Measurements from ENCODE around the gene HELZ2.

HELZ2 gene

GRCh38 chr20:63532449-63532971 lies 41.5 kb downstream of the HELZ2 start:
- no peak for TF ChIP-seq ZNF596 (tag by site-specific recombination; IDR thresholded peaks at IDR 0.05)
- no peak for TF ChIP-seq ZNF670 (tag by site-specific recombination; IDR thresholded peaks at IDR 0.05; ENCODE audit: low read depth)
- TF ChIP-seq ZBTB17 (tag by site-specific recombination; IDR thresholded peaks at IDR 0.05), result 0 out of 2 replicates have a peak, but pooled peaks have one; percentile 3
- 0 out of 2 replicates have a peak, but pooled peaks have one; percentile 3 for TF ChIP-seq ZBTB10 (tag by site-specific recombination; IDR thresholded peaks at IDR 0.05)
- H3K36me3 ChIP-seq (ENCODE audit: control insufficient read depth in 2 of 2, insufficient read depth in 1 of 2, low read length in 2 of 2), result no peaks in the 10 kb centered on the region
- H3K27ac ChIP-seq (ENCODE audit: extremely low read depth, low read depth, low read length), result no peak overlapping the region
- CTCF ChIA-PET, result interaction anchor here (0.7 kb wide), 1 partner anchor 588 kb away, joined by 3 read pairs; no protein-coding TSS in a partner anchor
- POLR2A ChIA-PET, result no interaction called here
- H3K9me3 ChIP-seq (ENCODE audit: control insufficient read depth, insufficient read depth, low read depth, low read length), result no peaks in the 10 kb centered on the region
- H3K4me3 ChIP-seq (ENCODE audit: low read depth, low read length), result no peak overlapping the region
- no peaks in the 10 kb centered on the region for H3K4me1 ChIP-seq (ENCODE audit: control insufficient read depth, insufficient read depth, low read length)

GRCh38 chr20:63531686-63532448 lies 42.2 kb downstream of the HELZ2 start:
- H3K4me1 ChIP-seq (ENCODE audit: control insufficient read depth, insufficient read depth, low read length), result no peaks in the 10 kb centered on the region
- H3K36me3 ChIP-seq (ENCODE audit: control insufficient read depth in 2 of 2, insufficient read depth in 1 of 2, low read length in 2 of 2), result no peaks in the 10 kb centered on the region
- POLR2A ChIA-PET, result interaction anchor here (0.7 kb wide), 1 partner anchor 126 kb away, joined by 3 read pairs; the partner anchor contains the start of gene RTEL1
- no peak overlapping the region for H3K27ac ChIP-seq (ENCODE audit: extremely low read depth, low read depth, low read length)
- CTCF ChIA-PET, result interaction anchor here (0.7 kb wide), 1 partner anchor 589 kb away, joined by 3 read pairs; no protein-coding TSS in a partner anchor
- no peaks in the 10 kb centered on the region for H3K9me3 ChIP-seq (ENCODE audit: control insufficient read depth, insufficient read depth, low read depth, low read length)
- H3K4me3 ChIP-seq (ENCODE audit: low read depth, low read length), result no peak overlapping the region
- TF ChIP-seq ZNF239 (tag by site-specific recombination; IDR thresholded peaks at IDR 0.05) (peak; percentile 82), ZNF324 (tag by site-specific recombination; IDR thresholded peaks at IDR 0.05) (no peak), EGR2 (tag by site-specific recombination; IDR thresholded peaks at IDR 0.05; ENCODE audit: low read depth) (no peak), ZNF112 (tag by site-specific recombination; IDR thresholded peaks at IDR 0.05) (no peak), YY2 (tag by site-specific recombination; IDR thresholded peaks at IDR 0.05) (no peak), TRIM28 (IDR thresholded peaks at IDR 0.05; ENCODE audit: borderline replicate concordance, low read length) (no peak), ZFP69B (tag by site-specific recombination; IDR thresholded peaks at IDR 0.05) (peak; percentile 78), ZNF266 (tag by site-specific recombination; IDR thresholded peaks at IDR 0.05; ENCODE audit: low read depth) (no peak), ZNF670 (tag by site-specific recombination; IDR thresholded peaks at IDR 0.05; ENCODE audit: low read depth) (no peak), KLF8 (tag by site-specific recombination; IDR thresholded peaks at IDR 0.05) (peak; percentile 49; the same call in 1 of the 2 replicates), ZNF600 (tag by site-specific recombination; IDR thresholded peaks at IDR 0.05) (peak; percentile 83), ZBTB48 (tag by site-specific recombination; IDR thresholded peaks at IDR 0.05) (no peak; the same call in 1 of the 2 replicates), ZNF510 (tag by site-specific recombination; IDR thresholded peaks at IDR 0.05; ENCODE audit: insufficient replicate concordance) (no peak), ZNF701 (tag by site-specific recombination; IDR thresholded peaks at IDR 0.05) (no peak)
- TF ChIP-seq, protein P1, sequence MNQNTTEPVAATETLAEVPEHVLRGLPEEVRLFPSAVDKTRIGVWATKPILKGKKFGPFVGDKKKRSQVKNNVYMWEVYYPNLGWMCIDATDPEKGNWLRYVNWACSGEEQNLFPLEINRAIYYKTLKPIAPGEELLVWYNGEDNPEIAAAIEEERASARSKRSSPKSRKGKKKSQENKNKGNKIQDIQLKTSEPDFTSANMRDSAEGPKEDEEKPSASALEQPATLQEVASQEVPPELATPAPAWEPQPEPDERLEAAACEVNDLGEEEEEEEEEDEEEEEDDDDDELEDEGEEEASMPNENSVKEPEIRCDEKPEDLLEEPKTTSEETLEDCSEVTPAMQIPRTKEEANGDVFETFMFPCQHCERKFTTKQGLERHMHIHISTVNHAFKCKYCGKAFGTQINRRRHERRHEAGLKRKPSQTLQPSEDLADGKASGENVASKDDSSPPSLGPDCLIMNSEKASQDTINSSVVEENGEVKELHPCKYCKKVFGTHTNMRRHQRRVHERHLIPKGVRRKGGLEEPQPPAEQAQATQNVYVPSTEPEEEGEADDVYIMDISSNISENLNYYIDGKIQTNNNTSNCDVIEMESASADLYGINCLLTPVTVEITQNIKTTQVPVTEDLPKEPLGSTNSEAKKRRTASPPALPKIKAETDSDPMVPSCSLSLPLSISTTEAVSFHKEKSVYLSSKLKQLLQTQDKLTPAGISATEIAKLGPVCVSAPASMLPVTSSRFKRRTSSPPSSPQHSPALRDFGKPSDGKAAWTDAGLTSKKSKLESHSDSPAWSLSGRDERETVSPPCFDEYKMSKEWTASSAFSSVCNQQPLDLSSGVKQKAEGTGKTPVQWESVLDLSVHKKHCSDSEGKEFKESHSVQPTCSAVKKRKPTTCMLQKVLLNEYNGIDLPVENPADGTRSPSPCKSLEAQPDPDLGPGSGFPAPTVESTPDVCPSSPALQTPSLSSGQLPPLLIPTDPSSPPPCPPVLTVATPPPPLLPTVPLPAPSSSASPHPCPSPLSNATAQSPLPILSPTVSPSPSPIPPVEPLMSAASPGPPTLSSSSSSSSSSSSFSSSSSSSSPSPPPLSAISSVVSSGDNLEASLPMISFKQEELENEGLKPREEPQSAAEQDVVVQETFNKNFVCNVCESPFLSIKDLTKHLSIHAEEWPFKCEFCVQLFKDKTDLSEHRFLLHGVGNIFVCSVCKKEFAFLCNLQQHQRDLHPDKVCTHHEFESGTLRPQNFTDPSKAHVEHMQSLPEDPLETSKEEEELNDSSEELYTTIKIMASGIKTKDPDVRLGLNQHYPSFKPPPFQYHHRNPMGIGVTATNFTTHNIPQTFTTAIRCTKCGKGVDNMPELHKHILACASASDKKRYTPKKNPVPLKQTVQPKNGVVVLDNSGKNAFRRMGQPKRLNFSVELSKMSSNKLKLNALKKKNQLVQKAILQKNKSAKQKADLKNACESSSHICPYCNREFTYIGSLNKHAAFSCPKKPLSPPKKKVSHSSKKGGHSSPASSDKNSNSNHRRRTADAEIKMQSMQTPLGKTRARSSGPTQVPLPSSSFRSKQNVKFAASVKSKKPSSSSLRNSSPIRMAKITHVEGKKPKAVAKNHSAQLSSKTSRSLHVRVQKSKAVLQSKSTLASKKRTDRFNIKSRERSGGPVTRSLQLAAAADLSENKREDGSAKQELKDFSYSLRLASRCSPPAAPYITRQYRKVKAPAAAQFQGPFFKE (tag by site-specific recombination; IDR thresholded peaks at IDR 0.05; ENCODE audit: borderline replicate concordance), result no peak
- TF ChIP-seq, protein P2, sequence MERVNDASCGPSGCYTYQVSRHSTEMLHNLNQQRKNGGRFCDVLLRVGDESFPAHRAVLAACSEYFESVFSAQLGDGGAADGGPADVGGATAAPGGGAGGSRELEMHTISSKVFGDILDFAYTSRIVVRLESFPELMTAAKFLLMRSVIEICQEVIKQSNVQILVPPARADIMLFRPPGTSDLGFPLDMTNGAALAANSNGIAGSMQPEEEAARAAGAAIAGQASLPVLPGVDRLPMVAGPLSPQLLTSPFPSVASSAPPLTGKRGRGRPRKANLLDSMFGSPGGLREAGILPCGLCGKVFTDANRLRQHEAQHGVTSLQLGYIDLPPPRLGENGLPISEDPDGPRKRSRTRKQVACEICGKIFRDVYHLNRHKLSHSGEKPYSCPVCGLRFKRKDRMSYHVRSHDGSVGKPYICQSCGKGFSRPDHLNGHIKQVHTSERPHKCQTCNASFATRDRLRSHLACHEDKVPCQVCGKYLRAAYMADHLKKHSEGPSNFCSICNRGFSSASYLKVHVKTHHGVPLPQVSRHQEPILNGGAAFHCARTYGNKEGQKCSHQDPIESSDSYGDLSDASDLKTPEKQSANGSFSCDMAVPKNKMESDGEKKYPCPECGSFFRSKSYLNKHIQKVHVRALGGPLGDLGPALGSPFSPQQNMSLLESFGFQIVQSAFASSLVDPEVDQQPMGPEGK (tag by site-specific recombination; IDR thresholded peaks at IDR 0.05), result peak; percentile 53; the same call in 1 of the 2 replicates
- TF ChIP-seq, protein P3, sequence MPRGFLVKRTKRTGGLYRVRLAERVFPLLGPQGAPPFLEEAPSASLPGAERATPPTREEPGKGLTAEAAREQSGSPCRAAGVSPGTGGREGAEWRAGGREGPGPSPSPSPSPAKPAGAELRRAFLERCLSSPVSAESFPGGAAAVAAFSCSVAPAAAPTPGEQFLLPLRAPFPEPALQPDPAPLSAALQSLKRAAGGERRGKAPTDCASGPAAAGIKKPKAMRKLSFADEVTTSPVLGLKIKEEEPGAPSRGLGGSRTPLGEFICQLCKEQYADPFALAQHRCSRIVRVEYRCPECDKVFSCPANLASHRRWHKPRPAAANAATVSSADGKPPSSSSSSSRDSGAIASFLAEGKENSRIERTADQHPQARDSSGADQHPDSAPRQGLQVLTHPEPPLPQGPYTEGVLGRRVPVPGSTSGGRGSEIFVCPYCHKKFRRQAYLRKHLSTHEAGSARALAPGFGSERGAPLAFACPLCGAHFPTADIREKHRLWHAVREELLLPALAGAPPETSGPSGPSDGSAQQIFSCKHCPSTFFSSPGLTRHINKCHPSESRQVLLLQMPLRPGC (tag by site-specific recombination; IDR thresholded peaks at IDR 0.05), result 0 out of 2 replicates have a peak, but pooled peaks have one; percentile 32

All from HEK293 (cell line).